Neural cell (in vitro differentiated cells): Measurements from ENCODE around the gene CCDC148. TPM values are rescaled to one million over a fixed set of nuclear protein-coding genes. Genes with fewer than 3 reads are reported as not detected.

Experiments
- H2AFZ ChIP-seq: fragments of 200-600, 300-800 bp; sonication (generic), shearing (Covaris generic); 2 replicates; pipeline ENCODE4 v1.6.0; 2014; ENCODE audit warnings: low read depth, mild to moderate bottlenecking, antibody characterized with exemption, low read length, moderate library complexity
- H3F3A ChIP-seq: fragments of 200-600 bp; shearing (Covaris generic); 2 replicates; pipeline ENCODE4 v1.6.1; 2016; ENCODE audit warnings: mild to moderate bottlenecking, moderate library complexity, mixed read lengths, antibody characterized with exemption, low read length; ENCODE audit not compliant: insufficient read depth, poor library complexity, severe bottlenecking
- H3K27ac ChIP-seq: fragments of 200-600, 300-800 bp; sonication (generic), shearing (Covaris generic); 2 replicates; pipeline ENCODE4 v1.5.1; 2014; ENCODE audit warnings: mild to moderate bottlenecking, low read length, moderate library complexity
- H3K27me3 ChIP-seq: fragments of 300-800, 200-600 bp; sonication (generic), shearing (Covaris generic); 2 replicates; pipeline ENCODE4 v1.6.0; 2014; ENCODE audit warnings: mild to moderate bottlenecking, low read depth, low read length, moderate library complexity; ENCODE audit not compliant: insufficient read depth
- H3K36me3 ChIP-seq: fragments of 300-800, 200-600 bp; sonication (generic), shearing (Covaris generic); 2 replicates; pipeline ENCODE4 v1.5.1; 2014; ENCODE audit warnings: mild to moderate bottlenecking, antibody characterized with exemption, low read length, moderate library complexity; ENCODE audit not compliant: insufficient read depth
- H3K4me2 ChIP-seq: fragments of 300-800, 200-600 bp; sonication (generic), shearing (Covaris generic); 2 replicates; pipeline ENCODE4 v1.6.0; 2014; ENCODE audit warnings: mild to moderate bottlenecking, low read length
- H3K4me3 ChIP-seq: fragments of 300-800, 200-600 bp; sonication (generic), shearing (Covaris generic); 2 replicates; pipeline ENCODE4 v1.5.1; 2014; ENCODE audit warnings: mild to moderate bottlenecking, low read length, moderate library complexity
- H3K79me2 ChIP-seq: fragments of 200-600 bp; shearing (Covaris generic); replicated peaks from 2 replicates; pipeline ENCODE4 v1.6.0; 2014; ENCODE audit warnings: mild to moderate bottlenecking, low read length, moderate library complexity; ENCODE audit not compliant: insufficient read depth
- H3K9ac ChIP-seq: fragments of 300-800, 200-600 bp; sonication (generic), shearing (Covaris generic); 2 replicates; pipeline ENCODE4 v1.6.1; 2016; ENCODE audit warnings: mild to moderate bottlenecking, low read length, mixed read lengths
- H3K9me2 ChIP-seq: fragments of 200-600 bp; shearing (Covaris generic); 2 replicates; pipeline ENCODE4 v1.6.1; 2016; ENCODE audit warnings: mild to moderate bottlenecking, low read length, mixed read lengths; ENCODE audit not compliant: insufficient read depth
- H3K9me3 ChIP-seq: fragments of 200-600, 300-800 bp; sonication (generic), shearing (Covaris generic); 2 replicates; pipeline ENCODE4 v1.6.1; 2016; ENCODE audit warnings: mild to moderate bottlenecking, mixed run types, low read length, moderate library complexity, mixed read lengths
- H4K20me1 ChIP-seq: fragments of 200-600 bp; shearing (Covaris generic); 2 replicates; pipeline ENCODE4 v1.6.1; 2016; ENCODE audit warnings: mild to moderate bottlenecking, mixed run types; ENCODE audit not compliant: insufficient read depth
- EP300 ChIP-seq: fragments of 450-650 bp; conservative IDR thresholded peaks from 2 replicates; pipeline ENCODE4 v1.6.1; 2014; ENCODE audit warnings: antibody characterized with exemption, mild to moderate bottlenecking, moderate library complexity; ENCODE audit not compliant: poor library complexity, severe bottlenecking
- EZH2 ChIP-seq: fragments of 200-600, 300-800 bp; shearing (Covaris generic), sonication (generic); IDR thresholded peaks from 2 replicates; pipeline ENCODE4 v1.6.1; 2014; ENCODE audit warnings: antibody characterized with exemption, low read length, borderline replicate concordance, mild to moderate bottlenecking; ENCODE audit not compliant: insufficient read depth, poor library complexity, severe bottlenecking
- MXI1 ChIP-seq: fragments of 450-650 bp; conservative IDR thresholded peaks from 2 replicates; pipeline ENCODE4 v1.6.1; 2014; ENCODE audit warnings: antibody characterized with exemption, mild to moderate bottlenecking; ENCODE audit not compliant: poor library complexity, severe bottlenecking
- POLR2AphosphoS5 ChIP-seq: IDR thresholded peaks from 2 replicates; pipeline ENCODE4 v1.6.1; 2012
- RAD21 ChIP-seq: fragments of 450-650 bp; conservative IDR thresholded peaks from 2 replicates; pipeline ENCODE4 v1.6.1; 2014; ENCODE audit warnings: antibody characterized with exemption, mild to moderate bottlenecking, moderate library complexity
- SMC3 ChIP-seq: fragments of 450-650 bp; conservative IDR thresholded peaks from 2 replicates; pipeline ENCODE4 v1.6.1; 2014; ENCODE audit warnings: antibody characterized with exemption, mild to moderate bottlenecking, moderate library complexity; ENCODE audit not compliant: poor library complexity
- TAF1 ChIP-seq: IDR thresholded peaks from 2 replicates; pipeline ENCODE4 v1.6.1; 2012; ENCODE audit warnings: low read depth
- polyA plus RNA-seq: library from polyadenylated mRNA; depleted of rRNA; stranded (reverse); fragments of >200 nt; gene quantifications from 2 replicates; pipeline ENCODE4 v1.2.3, GENCODE V29; 2014
- TF ChIP-seq, protein P1 (sequence below): fragments of 450-650 bp; IDR thresholded peaks from 2 replicates; pipeline ENCODE4 v1.5.1; 2014; ENCODE audit warnings: antibody characterized with exemption, mild to moderate bottlenecking, moderate library complexity; ENCODE audit not compliant: poor library complexity, severe bottlenecking
- TF ChIP-seq, protein P2 (sequence below): IDR thresholded peaks from 2 replicates; pipeline ENCODE4 v1.6.1; 2012; ENCODE audit warnings: borderline replicate concordance

The CCDC148 gene
- polyA plus RNA-seq, 1 donor from 2014 or later = 1.8 TPM

DNA sequence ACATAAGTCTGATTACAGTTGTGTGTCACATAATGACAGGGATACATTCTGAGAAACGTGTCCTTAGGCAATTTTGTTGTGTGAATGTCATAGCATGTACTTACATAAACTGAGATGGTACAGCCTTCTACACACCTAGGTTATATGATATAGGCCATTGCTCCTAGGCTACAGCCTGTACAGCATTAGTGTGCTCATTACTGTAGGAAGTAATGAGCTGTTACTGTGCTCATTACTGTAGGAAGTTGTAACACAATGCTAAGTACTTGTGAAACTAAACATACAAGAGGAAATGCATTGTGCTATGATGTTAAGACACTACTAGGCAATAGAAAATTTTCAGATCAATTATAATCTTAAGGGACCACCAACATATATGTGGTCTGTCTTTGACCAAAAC is 282.1 kb downstream of the CCDC148 start:
- no peak overlapping the region for H3K9ac ChIP-seq
- no peaks in the 10 kb centered on the region for H3F3A ChIP-seq
- TF ChIP-seq EP300 (no peak), SMC3 (no peak)
- TF ChIP-seq, protein P1, sequence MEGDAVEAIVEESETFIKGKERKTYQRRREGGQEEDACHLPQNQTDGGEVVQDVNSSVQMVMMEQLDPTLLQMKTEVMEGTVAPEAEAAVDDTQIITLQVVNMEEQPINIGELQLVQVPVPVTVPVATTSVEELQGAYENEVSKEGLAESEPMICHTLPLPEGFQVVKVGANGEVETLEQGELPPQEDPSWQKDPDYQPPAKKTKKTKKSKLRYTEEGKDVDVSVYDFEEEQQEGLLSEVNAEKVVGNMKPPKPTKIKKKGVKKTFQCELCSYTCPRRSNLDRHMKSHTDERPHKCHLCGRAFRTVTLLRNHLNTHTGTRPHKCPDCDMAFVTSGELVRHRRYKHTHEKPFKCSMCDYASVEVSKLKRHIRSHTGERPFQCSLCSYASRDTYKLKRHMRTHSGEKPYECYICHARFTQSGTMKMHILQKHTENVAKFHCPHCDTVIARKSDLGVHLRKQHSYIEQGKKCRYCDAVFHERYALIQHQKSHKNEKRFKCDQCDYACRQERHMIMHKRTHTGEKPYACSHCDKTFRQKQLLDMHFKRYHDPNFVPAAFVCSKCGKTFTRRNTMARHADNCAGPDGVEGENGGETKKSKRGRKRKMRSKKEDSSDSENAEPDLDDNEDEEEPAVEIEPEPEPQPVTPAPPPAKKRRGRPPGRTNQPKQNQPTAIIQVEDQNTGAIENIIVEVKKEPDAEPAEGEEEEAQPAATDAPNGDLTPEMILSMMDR = no peak
- TF ChIP-seq, protein P2, sequence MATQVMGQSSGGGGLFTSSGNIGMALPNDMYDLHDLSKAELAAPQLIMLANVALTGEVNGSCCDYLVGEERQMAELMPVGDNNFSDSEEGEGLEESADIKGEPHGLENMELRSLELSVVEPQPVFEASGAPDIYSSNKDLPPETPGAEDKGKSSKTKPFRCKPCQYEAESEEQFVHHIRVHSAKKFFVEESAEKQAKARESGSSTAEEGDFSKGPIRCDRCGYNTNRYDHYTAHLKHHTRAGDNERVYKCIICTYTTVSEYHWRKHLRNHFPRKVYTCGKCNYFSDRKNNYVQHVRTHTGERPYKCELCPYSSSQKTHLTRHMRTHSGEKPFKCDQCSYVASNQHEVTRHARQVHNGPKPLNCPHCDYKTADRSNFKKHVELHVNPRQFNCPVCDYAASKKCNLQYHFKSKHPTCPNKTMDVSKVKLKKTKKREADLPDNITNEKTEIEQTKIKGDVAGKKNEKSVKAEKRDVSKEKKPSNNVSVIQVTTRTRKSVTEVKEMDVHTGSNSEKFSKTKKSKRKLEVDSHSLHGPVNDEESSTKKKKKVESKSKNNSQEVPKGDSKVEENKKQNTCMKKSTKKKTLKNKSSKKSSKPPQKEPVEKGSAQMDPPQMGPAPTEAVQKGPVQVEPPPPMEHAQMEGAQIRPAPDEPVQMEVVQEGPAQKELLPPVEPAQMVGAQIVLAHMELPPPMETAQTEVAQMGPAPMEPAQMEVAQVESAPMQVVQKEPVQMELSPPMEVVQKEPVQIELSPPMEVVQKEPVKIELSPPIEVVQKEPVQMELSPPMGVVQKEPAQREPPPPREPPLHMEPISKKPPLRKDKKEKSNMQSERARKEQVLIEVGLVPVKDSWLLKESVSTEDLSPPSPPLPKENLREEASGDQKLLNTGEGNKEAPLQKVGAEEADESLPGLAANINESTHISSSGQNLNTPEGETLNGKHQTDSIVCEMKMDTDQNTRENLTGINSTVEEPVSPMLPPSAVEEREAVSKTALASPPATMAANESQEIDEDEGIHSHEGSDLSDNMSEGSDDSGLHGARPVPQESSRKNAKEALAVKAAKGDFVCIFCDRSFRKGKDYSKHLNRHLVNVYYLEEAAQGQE = no peak
- H3K36me3 ChIP-seq = no peaks in the 10 kb centered on the region
- no peaks in the 10 kb centered on the region for H3K27me3 ChIP-seq
- H2AFZ ChIP-seq = no peak overlapping the region
- no peak overlapping the region for H3K27ac ChIP-seq
- no peaks in the 10 kb centered on the region for H3K9me2 ChIP-seq
- H4K20me1 ChIP-seq = no peaks in the 10 kb centered on the region
- no peak overlapping the region for H3K4me3 ChIP-seq
- no peaks in the 10 kb centered on the region for H3K9me3 ChIP-seq
- no peak overlapping the region for H3K4me2 ChIP-seq
- H3K79me2 ChIP-seq = no peaks in the 10 kb centered on the region

DNA sequence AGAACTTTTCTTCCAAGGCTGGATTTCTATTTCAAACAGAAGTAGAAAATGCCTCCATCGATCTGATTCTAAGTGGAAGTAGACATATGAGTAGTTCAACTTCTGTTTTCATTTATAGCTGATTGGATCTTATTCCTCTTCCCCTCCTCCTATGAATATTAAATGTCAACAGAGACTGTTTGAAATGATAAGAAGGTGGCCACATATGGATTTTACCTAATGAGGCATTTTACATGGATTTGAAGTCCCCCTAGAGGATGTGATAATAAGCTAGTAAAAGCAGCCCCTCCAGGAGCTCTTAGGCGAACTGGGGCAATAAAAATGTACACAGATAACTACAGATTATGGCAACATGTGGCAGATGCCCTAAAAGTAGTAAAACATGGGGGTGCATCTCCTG is 283.8 kb downstream of the CCDC148 start:
- Histone ChIP-seq H4K20me1 (no peaks in the 10 kb centered on the region), H3K79me2 (no peaks in the 10 kb centered on the region), H3K4me2 (no peak overlapping the region), H3F3A (no peaks in the 10 kb centered on the region), H3K9ac (no peak overlapping the region), H3K9me2 (no peaks in the 10 kb centered on the region), H3K9me3 (no peaks in the 10 kb centered on the region), H3K4me3 (no peak overlapping the region), H3K27ac (no peak overlapping the region), H3K27me3 (no peaks in the 10 kb centered on the region), H2AFZ (no peak overlapping the region), H3K36me3 (no peaks in the 10 kb centered on the region)
- TF ChIP-seq TAF1 = no peak

DNA sequence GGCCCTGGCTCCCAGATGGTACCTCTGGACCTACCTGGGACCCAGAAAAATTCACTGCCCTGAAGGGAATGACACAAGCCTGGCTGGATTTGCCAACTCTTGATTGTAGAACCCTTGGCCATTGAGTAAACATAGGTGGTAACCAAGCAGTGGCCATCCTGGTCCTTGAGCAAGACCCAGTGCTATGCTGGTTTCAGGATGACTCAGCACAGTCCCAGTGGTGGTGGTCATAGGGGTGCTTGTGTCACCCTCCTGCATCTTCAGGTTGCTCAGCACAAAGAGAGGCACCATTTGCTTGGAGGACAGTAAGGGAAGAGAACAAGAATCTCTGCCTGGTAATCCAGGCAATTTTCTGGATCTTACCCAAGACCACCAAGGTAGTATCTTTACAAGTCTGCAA is 302.0 kb downstream of the CCDC148 start:
- TF ChIP-seq POLR2AphosphoS5 (no peak), RAD21 (no peak), EZH2 (no peak), MXI1 (no peak), EP300 (no peak), TAF1 (no peak), SMC3 (no peak)
- TF ChIP-seq, protein P2 = no peak
- TF ChIP-seq, protein P1 = no peak
- H3K4me2 ChIP-seq = no peak overlapping the region
- H3K9me2 ChIP-seq = no peaks in the 10 kb centered on the region
- no peaks in the 10 kb centered on the region for H3F3A ChIP-seq
- no peak overlapping the region for H3K27ac ChIP-seq
- H3K36me3 ChIP-seq = no peaks in the 10 kb centered on the region
- no peaks in the 10 kb centered on the region for H3K9me3 ChIP-seq
- H3K4me3 ChIP-seq = no peak overlapping the region
- H2AFZ ChIP-seq = no peak overlapping the region
- no peaks in the 10 kb centered on the region for H4K20me1 ChIP-seq
- H3K9ac ChIP-seq = no peak overlapping the region
- no peaks in the 10 kb centered on the region for H3K27me3 ChIP-seq
- H3K79me2 ChIP-seq = no peaks in the 10 kb centered on the region
